Measurements from ENCODE around the gene STXBP1.

STXBP1 gene

GRCh38 chr9:127716412-127716811 lies 104.3 kb downstream of the STXBP1 start:
- no peak for FAIRE-seq

DNA sequence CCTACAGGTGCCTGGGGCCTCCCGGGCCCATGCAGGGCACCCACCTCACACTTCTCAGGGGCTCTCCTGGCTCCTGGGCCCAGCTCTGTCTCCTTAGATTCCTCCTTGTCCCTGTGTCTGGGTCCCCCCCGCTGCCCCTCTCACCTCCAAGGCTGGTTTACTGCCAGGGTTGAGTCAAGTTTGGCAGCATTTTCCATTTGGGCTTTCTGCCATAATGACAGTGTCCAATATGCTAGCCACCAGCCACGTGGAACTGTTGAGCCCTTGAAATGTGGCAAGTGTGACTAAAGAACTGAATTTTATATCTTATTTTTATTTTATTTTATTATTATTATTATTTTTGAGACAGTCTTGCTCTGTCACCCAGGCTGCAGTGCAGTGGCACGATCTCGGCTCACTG lies 105.7 kb downstream of the STXBP1 start:
- no peak for FAIRE-seq

- FAIRE-seq, result no peak
Measured at GRCh38 chr9:127720031-127720864, 108.2 kb downstream of the STXBP1 start.

GRCh38 chr9:127720865-127721227 lies 108.8 kb downstream of the STXBP1 start:
- no peak for FAIRE-seq

DNA sequence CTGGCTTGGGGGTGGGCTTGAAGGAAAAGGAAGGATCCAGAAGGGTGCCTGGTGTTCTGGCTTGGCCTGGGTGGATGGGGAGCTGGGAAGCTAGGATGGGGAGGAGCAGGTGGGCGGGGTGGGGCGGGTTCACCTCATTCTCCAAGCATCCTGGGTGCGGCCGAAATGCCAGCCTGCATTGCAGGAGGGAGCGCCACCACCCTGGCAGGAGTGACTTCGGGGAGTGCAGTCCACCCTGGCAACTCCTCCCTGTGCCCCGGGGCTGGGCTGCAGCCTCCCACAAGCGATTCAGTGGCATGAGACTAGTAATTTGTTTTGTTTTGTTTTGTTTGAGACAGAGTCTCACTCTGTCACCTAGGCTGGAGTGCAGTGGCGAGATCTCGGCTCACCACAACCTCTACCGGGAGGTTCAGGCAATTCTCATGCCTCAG lies 109.3 kb downstream of the STXBP1 start:
- FAIRE-seq, result no peak

DNA sequence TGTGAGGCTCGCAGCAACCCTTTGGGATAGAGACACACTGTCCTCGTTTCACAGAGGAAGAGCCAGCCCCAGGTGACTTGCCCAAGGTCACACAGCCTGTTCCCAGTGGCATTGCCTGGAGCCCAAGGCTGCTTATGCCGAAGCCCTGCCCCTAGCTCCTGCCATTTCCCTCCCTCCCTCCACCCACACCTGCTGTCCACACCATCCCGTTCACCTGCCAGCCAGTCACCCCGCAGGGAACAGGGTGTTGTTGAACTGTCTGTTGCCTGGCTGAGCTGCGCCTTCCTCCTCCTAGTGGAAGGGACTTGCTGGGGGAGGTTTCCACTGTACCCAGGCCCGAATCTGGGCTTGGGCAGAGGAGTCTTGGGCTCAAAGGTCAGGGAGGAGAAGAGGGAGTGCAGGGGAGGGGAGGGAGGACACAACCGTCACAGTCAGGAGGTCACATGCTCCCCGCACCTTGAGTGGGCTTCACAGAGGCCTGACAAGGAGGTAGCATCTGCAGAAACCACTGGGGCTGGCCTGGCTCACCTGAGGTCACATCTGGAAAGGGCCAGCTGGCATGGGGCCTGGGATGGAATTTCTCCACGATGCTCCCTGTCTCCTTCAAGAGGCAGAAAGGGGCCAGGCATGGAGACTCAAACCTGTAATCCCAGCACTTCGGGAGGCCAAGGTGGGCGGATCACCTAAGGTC lies 110.1 kb downstream of the STXBP1 start:
- no peak for FAIRE-seq

- FAIRE-seq, result no peak
Measured at GRCh38 chr9:127723013-127723412, 110.9 kb downstream of the STXBP1 start.

GRCh38 chr9:127723444-127723843 lies 111.4 kb downstream of the STXBP1 start:
- no peak for FAIRE-seq

DNA sequence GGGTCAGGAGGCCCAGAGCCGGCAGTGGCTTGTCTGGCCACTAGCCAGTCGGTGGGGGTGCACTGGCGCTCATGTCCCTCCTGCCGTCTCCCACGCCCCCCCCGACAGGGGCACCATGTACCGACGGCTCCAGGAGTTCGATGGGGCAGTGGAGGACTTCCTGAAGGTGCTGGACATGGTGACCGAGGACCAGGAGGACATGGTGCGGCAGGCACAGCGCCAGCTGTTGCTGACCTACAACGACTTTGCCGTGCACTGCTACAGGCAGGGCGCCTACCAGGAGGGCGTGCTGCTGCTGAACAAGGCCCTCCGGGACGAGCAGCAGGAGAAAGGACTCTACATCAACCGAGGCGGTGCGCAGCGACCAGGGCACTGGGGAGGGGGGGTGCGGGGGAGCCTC lies 111.9 kb downstream of the STXBP1 start:
- no peak for FAIRE-seq

DNA sequence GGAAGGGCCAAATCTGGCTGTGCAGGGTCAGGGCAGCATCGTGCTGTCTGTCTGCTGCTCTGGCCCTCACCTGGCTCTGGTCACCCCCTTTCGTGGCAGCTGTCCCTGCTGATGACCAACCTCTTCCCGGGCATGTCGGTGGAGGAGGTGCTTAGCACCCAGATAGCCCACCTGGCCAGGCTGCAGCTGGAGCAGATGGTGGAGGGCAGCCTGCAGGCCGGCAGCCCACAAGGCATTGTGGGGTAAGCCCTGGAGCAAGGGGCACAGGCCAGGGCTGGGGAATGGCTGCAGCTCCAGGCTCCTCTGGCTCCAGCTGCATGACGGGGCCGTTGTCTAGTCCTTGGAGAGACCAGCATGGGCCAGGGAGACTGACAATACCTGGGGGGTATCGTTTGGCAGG lies 114.8 kb downstream of the STXBP1 start:
- FAIRE-seq, result no peak

DNA sequence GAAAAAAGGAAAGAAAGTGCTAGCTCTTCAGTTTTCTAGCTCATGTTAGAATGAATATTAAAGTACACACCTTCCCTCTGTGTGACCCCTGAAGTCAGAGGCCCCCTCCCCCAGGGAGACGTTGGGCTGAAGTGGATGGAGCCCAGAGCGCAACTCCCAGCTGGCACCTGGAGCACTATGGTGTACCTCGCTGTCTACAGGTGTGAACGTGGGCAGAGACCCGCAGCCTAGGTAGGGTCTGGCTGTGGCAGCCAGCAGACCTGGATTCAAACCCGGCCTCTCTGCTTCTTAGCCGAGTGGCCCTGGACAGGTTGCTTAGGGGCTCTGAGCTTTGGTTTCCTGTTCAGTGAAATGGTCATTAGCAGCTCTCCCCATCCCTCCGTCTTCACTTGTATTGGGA lies 116.7 kb downstream of the STXBP1 start:
- no peak for FAIRE-seq

GRCh38 chr9:127729522-127730256 lies 117.6 kb downstream of the STXBP1 start:
- no peak for FAIRE-seq

GRCh38 chr9:127730262-127730661 lies 118.2 kb downstream of the STXBP1 start:
- no peak for FAIRE-seq

- no peak for FAIRE-seq
Measured at GRCh38 chr9:127730799-127731410, 118.8 kb downstream of the STXBP1 start.

- no peak for FAIRE-seq
Measured at GRCh38 chr9:127731938-127732337, 119.9 kb downstream of the STXBP1 start.

- FAIRE-seq, result no peak
Measured at GRCh38 chr9:127732444-127732843, 120.4 kb downstream of the STXBP1 start.

- no peak for FAIRE-seq
Measured at GRCh38 chr9:127733614-127734013, 121.5 kb downstream of the STXBP1 start.

- no peak for FAIRE-seq
Measured at GRCh38 chr9:127734247-127734746, 122.2 kb downstream of the STXBP1 start.

DNA sequence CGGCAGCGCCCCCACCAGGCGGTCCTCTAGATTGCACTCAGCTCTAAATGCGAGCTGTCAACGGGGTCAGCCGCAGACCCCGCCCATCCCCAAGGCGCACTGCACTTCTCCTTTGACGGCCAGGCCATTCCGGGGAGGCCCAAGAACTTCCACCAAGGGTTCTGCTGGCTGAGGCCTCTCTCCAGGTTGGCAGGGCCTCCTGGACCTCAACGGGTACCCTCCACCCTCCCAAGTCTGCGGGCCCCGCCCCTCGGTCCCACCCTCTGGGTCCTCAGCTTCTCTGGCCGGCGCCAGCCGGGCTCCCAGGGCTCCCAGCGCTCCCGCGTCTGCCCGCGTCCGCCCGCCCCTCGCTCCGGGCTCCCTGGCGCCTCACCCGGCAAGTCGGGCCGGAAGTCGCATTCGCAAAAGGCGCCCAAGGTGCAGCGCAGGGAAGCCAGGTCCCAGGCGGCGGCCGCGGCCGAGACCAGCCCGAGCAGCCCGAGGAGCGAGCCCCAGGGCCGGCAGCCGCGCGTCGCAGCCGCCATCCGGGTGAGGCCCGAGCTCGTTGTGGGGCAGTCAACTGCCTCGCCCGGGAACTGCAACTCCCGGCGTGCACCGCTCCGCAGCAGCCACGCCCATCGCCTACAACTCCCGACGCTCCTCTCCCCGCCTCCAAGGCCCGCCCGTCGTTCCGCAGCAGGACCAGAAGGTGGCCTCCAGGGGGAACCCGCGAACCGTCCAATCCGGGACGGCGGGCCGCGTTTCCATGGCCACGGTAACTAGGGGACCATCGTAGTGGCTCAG lies 122.9 kb downstream of the STXBP1 start, which contains the start of gene TOR2A:
Gene TOR2A (minus strand): TSS at position 548 of the 783 bp plus-strand sequence. CDS start 24 bp downstream, at position 524.
- peak; percentile 65 for FAIRE-seq

GRCh38 chr9:127735530-127736185 lies 123.6 kb downstream of the STXBP1 start:
- FAIRE-seq, result no peak

- no peak for FAIRE-seq
Measured at GRCh38 chr9:127738666-127739065, 126.6 kb downstream of the STXBP1 start.
